PC-3 (cell line): ENCODE measurements around the gene MX1. TPM values are rescaled to one million over a fixed set of nuclear protein-coding genes. Genes with fewer than 3 reads are reported as not detected.

Source experiments
- ATAC-seq: fragments of 200-7000 bp; cut with Tn5 transposase; 2 replicates; pipeline ENCODE4 v1.9.1; 2020; ENCODE audit warnings: mild to moderate bottlenecking, moderate library complexity
- BruUV-seq: library from RNA; stranded (reverse); fragments of 400-500 nt; replicated peaks from 2 replicates; lab custom pipeline; 2021; lab: Mats Ljungman, UMichigan
- CTCF ChIA-PET: fragments of 300-600 bp; sonication (Branson Sonifier 250); formaldehyde crosslinking; loops from one replicate; lab custom pipeline; 2022; ENCODE audit warnings: antibody characterized with exemption; lab: Charles Lee
- POLR2A ChIA-PET: fragments of 300-600 bp; sonication (Branson Sonifier 250); formaldehyde crosslinking; loops from one replicate; lab custom pipeline; 2022; ENCODE audit warnings: antibody characterized with exemption; ENCODE audit not compliant: unreplicated experiment; lab: Charles Lee
- DNase-seq: peaks from one replicate; pipeline ENCODE4 v3.0.0-alpha.2; 2015
- H2AFZ ChIP-seq: fragments of 300-600 bp; sonication (generic); 2 replicates; pipeline ENCODE4 v1.6.0; 2016; ENCODE audit warnings: antibody characterized with exemption, low read length
- H3F3A ChIP-seq: fragments of 300-600 bp; sonication (generic); one replicate; pipeline ENCODE4 v1.6.0; 2017; ENCODE audit warnings: antibody characterized with exemption, low read length, control low read depth, mild to moderate bottlenecking; ENCODE audit not compliant: unreplicated experiment
- H3K27ac ChIP-seq: fragments of 300-600 bp; sonication (generic); 2 replicates; pipeline ENCODE4 v1.5.1; 2016; ENCODE audit warnings: mild to moderate bottlenecking, low read length
- H3K27me3 ChIP-seq: fragments of 300-600 bp; sonication (generic); 2 replicates; pipeline ENCODE4 v1.6.1; 2016; ENCODE audit warnings: low read length, mixed read lengths
- H3K36me3 ChIP-seq: fragments of 300-600 bp; sonication (generic); 2 replicates; pipeline ENCODE4 v1.6.1; 2016; ENCODE audit warnings: low read depth, mixed run types, low read length, mixed read lengths
- H3K4me1 ChIP-seq: fragments of 300-600 bp; sonication (generic); 2 replicates; pipeline ENCODE4 v1.5.1; 2016; ENCODE audit warnings: low read length; ENCODE audit not compliant: insufficient read depth
- H3K4me2 ChIP-seq: fragments of 300-600 bp; sonication (generic); 2 replicates; pipeline ENCODE4 v1.6.0; 2016; ENCODE audit warnings: low read length
- H3K4me3 ChIP-seq: fragments of 300-600 bp; sonication (generic); 2 replicates; pipeline ENCODE4 v1.5.1; 2016; ENCODE audit warnings: mild to moderate bottlenecking, low read length, mixed read lengths
- H3K79me2 ChIP-seq: fragments of 300-600 bp; sonication (generic); 2 replicates; pipeline ENCODE4 v1.6.1; 2017; ENCODE audit warnings: low read length, mixed read lengths
- H3K9ac ChIP-seq: fragments of 300-600 bp; sonication (generic); 2 replicates; pipeline ENCODE4 v1.6.0; 2016; ENCODE audit warnings: mild to moderate bottlenecking, low read length
- H3K9me2 ChIP-seq: fragments of 300-600 bp; sonication (generic); replicated peaks from 2 replicates; pipeline ENCODE4 v1.6.1; 2016; ENCODE audit warnings: mixed run types, low read length, mixed read lengths
- H3K9me3 ChIP-seq: fragments of 300-600 bp; sonication (generic); 2 replicates; pipeline ENCODE4 v1.6.1; 2016; ENCODE audit warnings: low read length, mixed read lengths
- H4K20me1 ChIP-seq: fragments of 300-600 bp; sonication (generic); 2 replicates; pipeline ENCODE4 v1.6.1; 2016; ENCODE audit warnings: low read length, mixed read lengths
- CTCF ChIP-seq: fragments of 300-600 bp; sonication (generic); conservative IDR thresholded peaks from 2 replicates; pipeline ENCODE4 v1.5.1; 2017; ENCODE audit warnings: antibody characterized with exemption, low read depth, mild to moderate bottlenecking, low read length
- EZH2 ChIP-seq: fragments of 300-600 bp; sonication (generic); IDR thresholded peaks from one replicate; pipeline ENCODE4 v1.6.1; 2017; ENCODE audit warnings: antibody characterized with exemption, mild to moderate bottlenecking, low read length; ENCODE audit not compliant: unreplicated experiment
- EZH2phosphoT487 ChIP-seq: fragments of 300-600 bp; sonication (generic); IDR thresholded peaks from 2 replicates; pipeline ENCODE4 v1.6.1; 2018; ENCODE audit warnings: mild to moderate bottlenecking, antibody characterized with exemption, low read length, borderline replicate concordance
- intact Hi-C: fragments of 100-400 bp; cut with micrococcal nuclease; formaldehyde crosslinking; loops from 2 replicates; pipeline ENCODE4 v1.9.0; 2023
- total RNA-seq: library from RNA; depleted of rRNA; stranded (reverse); fragments of >200 nt; gene quantifications from 2 replicates; pipeline ENCODE4 v1.2.3, GENCODE V29; 2014

Gene MX1
- total RNA-seq, 1 experiment from 2014 or later, result 12.6 TPM

DNA sequence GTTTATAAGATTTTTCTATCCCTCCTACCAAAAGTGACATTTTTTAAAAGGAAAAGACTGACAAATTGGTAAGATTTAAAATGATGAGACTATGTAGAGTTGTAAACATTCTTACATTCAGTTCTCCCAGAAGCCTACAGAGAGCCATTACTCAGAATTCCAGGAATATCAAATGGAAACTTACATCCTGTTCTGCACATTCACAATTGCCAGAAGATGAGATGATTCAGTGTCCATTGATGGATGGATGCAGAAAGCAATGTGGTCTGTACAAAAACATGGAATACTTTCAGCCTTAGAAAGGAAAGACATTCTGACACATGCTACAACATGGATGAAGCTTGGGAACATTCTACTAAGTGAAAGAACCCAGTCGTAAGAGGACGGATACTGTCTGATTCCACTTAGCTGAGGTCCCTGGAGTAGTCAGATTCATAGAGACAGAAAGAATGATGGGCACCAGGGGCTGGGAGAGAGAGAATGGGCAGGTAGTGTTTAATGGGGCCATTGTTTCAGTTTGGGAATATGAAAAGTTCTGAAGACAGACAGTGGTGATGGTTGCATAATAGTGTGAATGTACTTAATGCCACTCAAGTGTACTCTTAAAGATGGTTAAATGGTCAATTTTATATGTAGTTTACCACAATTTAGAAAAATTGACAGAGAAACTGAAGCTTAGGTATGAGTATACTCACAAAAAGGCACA, 16.6 kb downstream of the MX1 start:
- ChIA-PET POLR2A (no interaction called here), CTCF (no interaction called here)
- Histone ChIP-seq H3K36me3 (no peaks in the 10 kb centered on the region), H3K27me3 (no peaks in the 10 kb centered on the region), H3K9me3 (no peaks in the 10 kb centered on the region), H4K20me1 (no peaks in the 10 kb centered on the region), H2AFZ (no peak overlapping the region), H3K4me1 (no peaks in the 10 kb centered on the region), H3K4me3 (no peak overlapping the region), H3K4me2 (no peak overlapping the region), H3K9ac (no peak overlapping the region), H3K27ac (no peak overlapping the region), H3F3A (no peaks in the 10 kb centered on the region), H3K9me2 (no peaks in the 10 kb centered on the region), H3K79me2 (no peaks in the 10 kb centered on the region)
- no TSS peak for BruUV-seq
- DNase-seq (no peak), ATAC-seq (no peak)
- intact Hi-C loops, result no loop called here
- TF ChIP-seq CTCF (no peak), EZH2 (no peak), EZH2phosphoT487 (no peak)

GRCh38 chr21:41443562-41443961, 17.5 kb downstream of the MX1 start:
- H3K27ac ChIP-seq, result no peak overlapping the region
- H3K4me2 ChIP-seq, result no peak overlapping the region
- no TSS peak for BruUV-seq
- ChIA-PET CTCF (no interaction called here), POLR2A (no interaction called here)
- H3K9ac ChIP-seq, result no peak overlapping the region
- DNase-seq, result no peak
- H3F3A ChIP-seq, result no peaks in the 10 kb centered on the region
- H3K36me3 ChIP-seq, result no peaks in the 10 kb centered on the region
- intact Hi-C loops, result no loop called here
- H4K20me1 ChIP-seq, result no peaks in the 10 kb centered on the region
- H3K9me2 ChIP-seq, result no peaks in the 10 kb centered on the region
- H3K27me3 ChIP-seq, result no peaks in the 10 kb centered on the region
- no peak overlapping the region for H2AFZ ChIP-seq
- H3K4me3 ChIP-seq, result no peak overlapping the region
- H3K4me1 ChIP-seq, result no peaks in the 10 kb centered on the region
- TF ChIP-seq EZH2, result no peak
- no peak for TF ChIP-seq EZH2phosphoT487
- H3K79me2 ChIP-seq, result no peaks in the 10 kb centered on the region
- no peak for ATAC-seq
- H3K9me3 ChIP-seq, result no peaks in the 10 kb centered on the region

DNA sequence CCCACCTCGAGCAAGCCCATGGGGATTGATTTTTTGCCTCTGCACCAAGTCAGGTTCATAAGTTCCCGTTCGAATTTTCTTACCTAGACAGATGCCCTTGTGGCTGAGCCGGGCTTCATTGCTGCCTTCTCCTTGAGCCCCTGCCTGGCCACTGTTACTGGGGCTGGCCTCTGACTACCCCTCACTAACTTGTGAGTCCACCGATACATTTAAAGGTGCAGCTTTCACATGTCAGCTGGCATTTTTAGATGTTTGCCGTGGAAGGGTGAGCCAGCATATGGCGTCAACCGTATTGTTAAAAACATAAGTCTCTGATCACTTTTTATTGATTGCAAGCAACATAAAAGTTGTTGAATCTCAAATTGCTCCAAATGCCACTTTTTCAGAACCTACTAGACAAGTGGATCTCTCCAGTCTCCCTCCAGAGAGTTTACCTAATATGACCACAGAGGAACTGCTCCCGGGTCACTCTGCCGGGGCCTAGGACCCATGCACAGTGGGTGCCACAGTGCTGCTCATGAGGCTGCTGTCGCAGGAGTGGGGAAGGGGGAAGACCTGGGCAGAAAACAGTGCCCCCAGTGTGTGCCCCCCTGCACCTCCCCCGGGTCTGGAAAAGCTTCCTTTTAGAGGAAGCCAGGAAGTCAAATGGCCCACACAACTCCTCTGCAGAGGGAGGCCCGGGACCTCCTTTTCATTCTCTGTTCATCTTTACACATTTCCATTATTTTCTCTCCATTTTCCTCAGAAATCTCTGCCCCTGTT, 18.8 kb downstream of the MX1 start:
- Histone ChIP-seq H3F3A (no peaks in the 10 kb centered on the region), H3K27ac (no peak overlapping the region), H3K9me2 (no peaks in the 10 kb centered on the region), H3K4me2 (no peak overlapping the region), H3K79me2 (no peaks in the 10 kb centered on the region), H3K9ac (no peak overlapping the region), H4K20me1 (no peaks in the 10 kb centered on the region), H3K9me3 (no peaks in the 10 kb centered on the region), H2AFZ (no peak overlapping the region), H3K4me3 (no peak overlapping the region), H3K4me1 (no peaks in the 10 kb centered on the region), H3K36me3 (no peaks in the 10 kb centered on the region), H3K27me3 (no peaks in the 10 kb centered on the region)
- no TSS peak for BruUV-seq
- TF ChIP-seq EZH2 (no peak), CTCF (no peak)
- ChIA-PET POLR2A (interaction anchor here (0.6 kb wide), 1 partner anchor 824 kb away, joined by 3 read pairs; no protein-coding TSS in a partner anchor), CTCF (no interaction called here)
- DNase-seq, result no peak
- intact Hi-C loops, result no loop called here
- ATAC-seq, result no peak
